ENCODE results near the gene HTR6. TPM values are rescaled to one million over a fixed set of nuclear protein-coding genes. Genes with fewer than 3 reads are reported as not detected.

HTR6 gene
- total and polyA plus RNA-seq, 2 of the 4 experiments (the other 2 are of a cell fraction): not detected

- Histone ChIP-seq H3K9me3 (ENCODE audit: control insufficient read depth, insufficient read depth, low read length) (peaks cover 3% of the 10 kb centered on the region; the same call in 1 of the 2 replicates), H3K4me1 (ENCODE audit: control insufficient read depth, insufficient read depth, low read length) (no peaks in the 10 kb centered on the region), H2BK15ac (ENCODE audit: low read depth, low read length) (no peak overlapping the region), H3K79me1 (ENCODE audit: low read depth in 1 of 2, low read length in 2 of 2) (no peaks in the 10 kb centered on the region), H2AK5ac (ENCODE audit: low read depth, low read length) (no peak overlapping the region), H3K9ac (ENCODE audit: low read depth, low read length) (no peak overlapping the region), H2AFZ (replicated peaks; ENCODE audit: low read length, poor library complexity) (no peak overlapping the region), H3K18ac (ENCODE audit: low read depth, low read length) (no peak overlapping the region), H4K91ac (ENCODE audit: insufficient read depth, low read depth, low read length) (no peak overlapping the region), H3K36me3 (ENCODE audit: control insufficient read depth, insufficient read depth, low read length) (peaks cover 7% of the 10 kb centered on the region; the same call in 1 of the 2 replicates), H3K4me3 (ENCODE audit: insufficient read depth, low read depth, low read length) (no peak overlapping the region), H3K4me2 (ENCODE audit: low read depth, low read length) (no peak overlapping the region), H3K23ac (ENCODE audit: low read depth, low read length) (no peak overlapping the region), H3K27me3 (ENCODE audit: control insufficient read depth, insufficient read depth, low read length) (no peaks in the 10 kb centered on the region), H3K14ac (replicated peaks; ENCODE audit: low read depth, low read length) (no peak overlapping the region), H4K5ac (ENCODE audit: low read depth, low read length) (no peak overlapping the region), H3K56ac (ENCODE audit: extremely low read depth, insufficient read depth, low read length) (no peak overlapping the region), H3K27ac (ENCODE audit: insufficient read depth, low read length) (no peak overlapping the region), H4K8ac (ENCODE audit: low read depth in 2 of 2, low read length in 2 of 2) (no peak overlapping the region), H3K4ac (ENCODE audit: low read depth, low read length) (no peak overlapping the region), H2BK20ac (ENCODE audit: low read depth, low read length) (no peak overlapping the region), H2BK5ac (ENCODE audit: low read depth, low read length, poor library complexity, severe bottlenecking) (no peak overlapping the region), H4K20me1 (ENCODE audit: insufficient read depth, low read length) (no peaks in the 10 kb centered on the region; the same call in 1 of the 2 replicates), H3K9me1 (ENCODE audit: insufficient read depth, low read length) (no peaks in the 10 kb centered on the region; the same call in 1 of the 2 replicates), H2AK9ac (replicated peaks; ENCODE audit: low read depth, low read length, poor library complexity) (no peak overlapping the region), H2BK120ac (ENCODE audit: low read depth, low read length) (no peak overlapping the region)
- 52% methylated on average over 3 of the region's 9 CpGs; no CpG with 5 or more reads in 1 of the 2 experiments for WGBS, 2 experiments (ENCODE audit: extremely low coverage in 2 of 2, insufficient read length in 1 of 2)
- intact Hi-C loops (cut with micrococcal nuclease) (no loop called here), dilution Hi-C loops (cut with HindIII; ENCODE audit: low sequenced_read_pairs, unreplicated experiment) (no loop called here), in situ Hi-C loops (cut with MboI; ENCODE audit: low sequenced_read_pairs) (no loop called here)
- BruUV-seq (replicated peaks): no TSS peak
- TF ChIP-seq MAZ (IDR thresholded peaks at IDR 0.05; ENCODE audit: borderline replicate concordance, low read depth, low read length) (no peak), NFE2L2 (IDR thresholded peaks at IDR 0.05; ENCODE audit: low read depth, low read length) (no peak), FOS (IDR thresholded peaks at IDR 0.05; ENCODE audit: low read depth, low read length) (no peak), USF2 (IDR thresholded peaks at IDR 0.05; ENCODE audit: low read depth, low read length) (no peak), BHLHE40 (IDR thresholded peaks at IDR 0.05; ENCODE audit: low read depth, low read length) (no peak), MXI1 (IDR thresholded peaks at IDR 0.05; ENCODE audit: borderline replicate concordance, low read depth, low read length) (no peak), POLR2A (IDR thresholded peaks at IDR 0.05; ENCODE audit: low read depth, low read length) (no peak), RFX5 (IDR thresholded peaks at IDR 0.05; ENCODE audit: low read depth, low read length) (no peak), RAD21 (IDR thresholded peaks at IDR 0.05; ENCODE audit: low read length) (no peak), CEBPB (IDR thresholded peaks at IDR 0.05; ENCODE audit: low read depth, low read length) (no peak), CTCF (conservative IDR thresholded peaks at IDR 0.05; ENCODE audit: low read depth, low read length) (no peak), SMC3 (IDR thresholded peaks at IDR 0.05; ENCODE audit: low read depth, low read length) (no peak), ELK1 (IDR thresholded peaks at IDR 0.05; ENCODE audit: borderline replicate concordance, low read depth, low read length) (no peak), MAFK (IDR thresholded peaks at IDR 0.05; ENCODE audit: low read depth, low read length) (no peak), RCOR1 (IDR thresholded peaks at IDR 0.05; ENCODE audit: insufficient replicate concordance, low read length) (no peak)
- no peak for DNase-seq
- ChIA-PET CTCF (interaction anchor here (1.8 kb wide), 1 partner anchor 18 kb away, joined by 5 read pairs; no protein-coding TSS in a partner anchor), POLR2A (ENCODE audit: unreplicated experiment) (no interaction called here)
- no peak for ATAC-seq (ENCODE audit: low read depth)
Observed at GRCh38 chr1:19685994-19686393, 21.3 kb downstream of the HTR6 start.
